PFSK-1 (cell line): ENCODE results near the gene CDK16.

Experiments used
- POLR2AphosphoS5 ChIP-seq: IDR thresholded peaks from 2 replicates; pipeline ENCODE4 v1.6.1; 2012; ENCODE audit warnings: low read depth, mild to moderate bottlenecking, control low read depth, low read length, moderate library complexity
- REST ChIP-seq, 2 experiments: IDR thresholded peaks; 2 replicates each; pipeline versions ENCODE4 v1.6.1 to v1.8.0; 2011 to 2012; ENCODE audit warnings: low read depth in 2 of 2, low read length in 2 of 2, control low read depth in 1 of 2, inconsistent platforms in 1 of 2, mild to moderate bottlenecking in 1 of 2, moderate library complexity in 1 of 2; ENCODE audit not compliant: insufficient read depth in 1 of 2
- SIN3A ChIP-seq: IDR thresholded peaks from 2 replicates; pipeline ENCODE4 v1.6.1; 2012; ENCODE audit warnings: mild to moderate bottlenecking, low read length, moderate library complexity, borderline replicate concordance; ENCODE audit not compliant: insufficient read depth
- TAF1 ChIP-seq: IDR thresholded peaks from 2 replicates; pipeline ENCODE4 v1.6.1; 2012; ENCODE audit warnings: low read length, control low read depth, borderline replicate concordance; ENCODE audit not compliant: insufficient read depth

DNA sequence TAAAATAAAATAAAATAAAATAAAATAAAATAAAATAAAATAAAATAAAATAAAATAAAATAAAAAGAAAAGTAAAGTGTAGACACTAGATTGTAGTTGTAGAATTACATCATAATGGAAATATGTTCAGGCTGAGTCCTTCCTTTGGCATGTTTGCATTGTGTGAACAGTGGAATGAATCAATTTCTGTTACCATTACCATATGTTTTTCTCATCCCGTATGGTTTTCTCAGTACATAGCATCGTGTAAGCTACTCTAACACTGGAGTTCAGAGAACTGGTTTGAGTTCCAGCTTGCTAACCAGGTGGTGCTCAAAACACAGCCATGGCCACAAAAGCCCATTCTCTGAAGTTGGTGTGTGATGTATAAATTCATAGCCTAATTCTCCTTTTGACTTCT lies 60.2 kb downstream of the CDK16 start:
- TF ChIP-seq POLR2AphosphoS5 (no peak), REST (IDR thresholded peaks at IDR 0.05; ENCODE audit: insufficient read depth in 1 of 2, low read depth in 2 of 2, low read length in 2 of 2) (no peak), TAF1 (no peak), SIN3A (no peak)
